ENCODE measurements around the gene C11orf68.
A peak's percentile ranks its signal among the peaks of the same experiment; 100 is the strongest.

The C11orf68 gene

GRCh38 chr11:65870307-65870658, 48.6 kb downstream of the C11orf68 start:
- DNase-seq = no peak

- no peak for DNase-seq
Observed at GRCh38 chr11:65869643-65870306, 49.1 kb downstream of the C11orf68 start.

GRCh38 chr11:65868907-65869306, 50.0 kb downstream of the C11orf68 start:
- DNase-seq = no peak

- peak in 1 of 2 donors; percentile 40 for DNase-seq
Observed at GRCh38 chr11:65868076-65868667, 50.7 kb downstream of the C11orf68 start.

- peak in 1 of 2 donors; percentile 38 for DNase-seq
Observed at GRCh38 chr11:65867284-65868071, 51.4 kb downstream of the C11orf68 start.
